HG02610 (cell line): ENCODE data around the gene PARP11.
"Not testable (repeated sequence)": the region's sequence is repeated elsewhere in the genome, so short reads cannot be mapped to it uniquely, and the experiment has no call there.

Source experiments
- ATAC-seq: cut with Tn5 transposase; IDR thresholded peaks from one replicate; pipeline ENCODE4 v1.9.1; 2021; ENCODE audit warnings: mild to moderate bottlenecking, moderate library complexity; ENCODE audit not compliant: unreplicated experiment

The PARP11 gene

GRCh38 chr12:3884671-3885070 is 11.5 kb upstream of the PARP11 start:
- no peak for ATAC-seq

GRCh38 chr12:3882896-3883564 is 9.8 kb upstream of the PARP11 start:
- no peak for ATAC-seq

- ATAC-seq = no peak
Measured at GRCh38 chr12:3882406-3882805, 9.2 kb upstream of the PARP11 start.

GRCh38 chr12:3881281-3881950 is 8.2 kb upstream of the PARP11 start:
- no peak for ATAC-seq

- ATAC-seq = no peak
Measured at GRCh38 chr12:3879846-3880245, 6.6 kb upstream of the PARP11 start.

GRCh38 chr12:3871356-3871755 is 1.8 kb downstream of the PARP11 start:
- no peak for ATAC-seq

- no peak for ATAC-seq
Measured at GRCh38 chr12:3869865-3870264, 3.3 kb downstream of the PARP11 start.

GRCh38 chr12:3869433-3869832 is 3.8 kb downstream of the PARP11 start:
- ATAC-seq = no peak

GRCh38 chr12:3863756-3864155 is 9.4 kb downstream of the PARP11 start:
- no peak for ATAC-seq

GRCh38 chr12:3842517-3842916 is 30.7 kb downstream of the PARP11 start:
- no peak for ATAC-seq

GRCh38 chr12:3841783-3842182 is 31.4 kb downstream of the PARP11 start:
- ATAC-seq = no peak

- not testable (repeated sequence) for ATAC-seq
Measured at GRCh38 chr12:3840833-3841232, 32.4 kb downstream of the PARP11 start.

GRCh38 chr12:3839745-3840144 is 33.5 kb downstream of the PARP11 start:
- ATAC-seq = not testable (repeated sequence)

GRCh38 chr12:3838701-3839548 is 34.3 kb downstream of the PARP11 start:
- not testable (repeated sequence) for ATAC-seq

GRCh38 chr12:3838076-3838475 is 35.1 kb downstream of the PARP11 start:
- ATAC-seq = no peak

GRCh38 chr12:3837049-3837448 is 36.1 kb downstream of the PARP11 start:
- ATAC-seq = no peak

- no peak for ATAC-seq
Measured at GRCh38 chr12:3836641-3837040, 36.6 kb downstream of the PARP11 start.

GRCh38 chr12:3835914-3836313 is 37.3 kb downstream of the PARP11 start:
- ATAC-seq = no peak

- ATAC-seq = no peak
Measured at GRCh38 chr12:3834774-3835173, 38.4 kb downstream of the PARP11 start.

GRCh38 chr12:3833670-3834310 is 39.4 kb downstream of the PARP11 start:
- ATAC-seq = no peak

GRCh38 chr12:3832738-3833137 is 40.5 kb downstream of the PARP11 start:
- no peak for ATAC-seq
